K562 (cell line): ENCODE measurements around the gene CENPN. TPM values are rescaled to one million over a fixed set of nuclear protein-coding genes. Genes with fewer than 3 reads are reported as not detected.

Experiments
- ARID3B ChIP-seq: fragments of 250-450 bp; sonication (Bioruptor Pico); IDR thresholded peaks from 2 replicates; pipeline ENCODE4 v1.4.0; 2020; ENCODE audit warnings: borderline replicate concordance
- BRCA1 ChIP-seq, 2 experiments: fragments of 450-650 bp in 1 of 2; sonication (generic) in 1 of 2; formaldehyde crosslinking in 1 of 2; IDR thresholded peaks; 2 replicates each; pipeline versions ENCODE4 v1.5.0 to v1.6.1; 2017 to 2020; ENCODE audit warnings: mild to moderate bottlenecking in 1 of 2, missing genetic modification reagents in 1 of 2
- ELK3 ChIP-seq: fragments of 450-650 bp; formaldehyde crosslinking; IDR thresholded peaks from 2 replicates; pipeline ENCODE4 v1.4.0; 2020; ENCODE audit warnings: mild to moderate bottlenecking
- PHF8 ChIP-seq: fragments of 200-600 bp; sonication (generic); IDR thresholded peaks from 2 replicates; pipeline ENCODE4 v1.6.1; 2012; ENCODE audit warnings: mixed run types, mild to moderate bottlenecking, inconsistent platforms, low read length, moderate library complexity, borderline replicate concordance
- POLR2AphosphoS5 ChIP-seq: IDR thresholded peaks from 2 replicates; pipeline ENCODE4 v1.6.1; 2011; ENCODE audit warnings: mild to moderate bottlenecking, low read depth, low read length, moderate library complexity; ENCODE audit not compliant: control insufficient read depth, insufficient read depth
- YY1 ChIP-seq, 3 experiments: IDR thresholded peaks; 2 replicates each; pipeline ENCODE4 v1.6.1; 2011; ENCODE audit warnings: low read length in 2 of 3, mild to moderate bottlenecking in 2 of 3, moderate library complexity in 2 of 3, borderline replicate concordance in 1 of 3, control low read depth in 1 of 3, low read depth in 1 of 3; ENCODE audit not compliant: insufficient read depth in 3 of 3, insufficient replicate concordance in 2 of 3, control insufficient read depth in 1 of 3, insufficient read length in 1 of 3; ENCODE audit errors: extremely low read depth in 1 of 3
- ZBTB11 ChIP-seq, 3 experiments: fragments of 200-800 bp in 1 of 3; fragments of 250-450 bp in 1 of 3; fragments of 450-650 bp in 1 of 3; sonication (Bioruptor Pico) in 1 of 3; sonication (Bioruptor generic) in 1 of 3; formaldehyde crosslinking in 1 of 3; IDR thresholded peaks; 2 replicates each; pipeline versions ENCODE4 v1.6.1 to v1.8.0; 2016 to 2022; ENCODE audit warnings: mild to moderate bottlenecking in 2 of 3, missing genetic modification characterization in 2 of 3, missing compliant biosample characterization in 1 of 3, moderate library complexity in 1 of 3
- ZFPM2 ChIP-seq: fragments of 250-450 bp; sonication (Bioruptor Pico); IDR thresholded peaks from 2 replicates; pipeline ENCODE4 v1.5.1; 2022; ENCODE audit warnings: mild to moderate bottlenecking
- ZNF282 ChIP-seq: sonication (generic); formaldehyde crosslinking; IDR thresholded peaks from 2 replicates; pipeline ENCODE4 v1.8.1; 2023; ENCODE audit warnings: missing genetic modification reagents
- polyA plus RNA-seq, 8 experiments: library from polyadenylated mRNA; depleted of rRNA in 4 of 8; stranded (reverse) in 5 of 8; unstranded in 3 of 8; fragments of >200 nt; fragmentation: Nextera tagmentation in 2 of 8; fragmentation: Illumina TruSeq in 1 of 8; extraction: Ambion mirVana in 2 of 8; extraction: Trizol in 1 of 8; gene quantifications; 2 replicates each; pipeline versions ENCODE4 v1.2.1 to v1.2.3, GENCODE V29; 2011 to 2014; ENCODE audit warnings: inconsistent platforms in 1 of 8, missing spikeins in 1 of 8
- total RNA-seq, 7 experiments: library from RNA; depleted of rRNA in 6 of 7; stranded (reverse); fragments of >200 nt in 6 of 7; fragmentation: Illumina TruSeq in 2 of 7; extraction: Trizol in 2 of 7; gene quantifications; 2 replicates each; pipeline versions ENCODE4 v1.2.1 to v1.2.3, GENCODE V29; 2011 to 2021; ENCODE audit warnings: low replicate concordance in 1 of 7
- TF ChIP-seq, protein P1 (sequence below): fragments of 150-350 bp; IDR thresholded peaks from 2 replicates; pipeline ENCODE4 v1.6.1; 2014; ENCODE audit warnings: low read depth, mild to moderate bottlenecking, low read length, borderline replicate concordance
- TF ChIP-seq, protein P2 (sequence below): fragments of 250-450 bp; sonication (Bioruptor Pico); IDR thresholded peaks from 2 replicates; pipeline ENCODE4 v1.5.0; 2021; ENCODE audit warnings: mild to moderate bottlenecking, borderline replicate concordance

Gene CENPN
- total and polyA plus RNA-seq, 9 of the 15 experiments (the other 6 are each of a cell fraction or from before 2014, with no cell fraction given): 92.3 to 384 (median 140) TPM

- TF ChIP-seq ELK3 (CRISPR knock-in tag): no peak
- no peak for TF ChIP-seq ZNF282 (CRISPR knock-in tag)
- TF ChIP-seq ARID3B (CRISPR knock-in tag): no peak
- no peak for TF ChIP-seq ZFPM2 (CRISPR knock-in tag)
- TF ChIP-seq, protein P1, sequence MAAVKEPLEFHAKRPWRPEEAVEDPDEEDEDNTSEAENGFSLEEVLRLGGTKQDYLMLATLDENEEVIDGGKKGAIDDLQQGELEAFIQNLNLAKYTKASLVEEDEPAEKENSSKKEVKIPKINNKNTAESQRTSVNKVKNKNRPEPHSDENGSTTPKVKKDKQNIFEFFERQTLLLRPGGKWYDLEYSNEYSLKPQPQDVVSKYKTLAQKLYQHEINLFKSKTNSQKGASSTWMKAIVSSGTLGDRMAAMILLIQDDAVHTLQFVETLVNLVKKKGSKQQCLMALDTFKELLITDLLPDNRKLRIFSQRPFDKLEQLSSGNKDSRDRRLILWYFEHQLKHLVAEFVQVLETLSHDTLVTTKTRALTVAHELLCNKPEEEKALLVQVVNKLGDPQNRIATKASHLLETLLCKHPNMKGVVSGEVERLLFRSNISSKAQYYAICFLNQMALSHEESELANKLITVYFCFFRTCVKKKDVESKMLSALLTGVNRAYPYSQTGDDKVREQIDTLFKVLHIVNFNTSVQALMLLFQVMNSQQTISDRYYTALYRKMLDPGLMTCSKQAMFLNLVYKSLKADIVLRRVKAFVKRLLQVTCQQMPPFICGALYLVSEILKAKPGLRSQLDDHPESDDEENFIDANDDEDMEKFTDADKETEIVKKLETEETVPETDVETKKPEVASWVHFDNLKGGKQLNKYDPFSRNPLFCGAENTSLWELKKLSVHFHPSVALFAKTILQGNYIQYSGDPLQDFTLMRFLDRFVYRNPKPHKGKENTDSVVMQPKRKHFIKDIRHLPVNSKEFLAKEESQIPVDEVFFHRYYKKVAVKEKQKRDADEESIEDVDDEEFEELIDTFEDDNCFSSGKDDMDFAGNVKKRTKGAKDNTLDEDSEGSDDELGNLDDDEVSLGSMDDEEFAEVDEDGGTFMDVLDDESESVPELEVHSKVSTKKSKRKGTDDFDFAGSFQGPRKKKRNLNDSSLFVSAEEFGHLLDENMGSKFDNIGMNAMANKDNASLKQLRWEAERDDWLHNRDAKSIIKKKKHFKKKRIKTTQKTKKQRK: no peak
- TF ChIP-seq ZBTB11 (CRISPR knock-in tag; IDR thresholded peaks at IDR 0.05): peak; percentile 90 to 98 (median 97)
- TF ChIP-seq YY1 (IDR thresholded peaks at IDR 0.05; ENCODE audit: borderline replicate concordance in 1 of 3, control insufficient read depth in 1 of 3, extremely low read depth in 1 of 3, insufficient read depth in 3 of 3, insufficient read length in 1 of 3, insufficient replicate concordance in 2 of 3, low read depth in 1 of 3, low read length in 2 of 3): peak in 1 of 3 experiments; percentile 70
- TF ChIP-seq BRCA1 (IDR thresholded peaks at IDR 0.05): no peak
- TF ChIP-seq BRCA1 (CRISPR knock-in tag; IDR thresholded peaks at IDR 0.05): no peak
- TF ChIP-seq, protein P2, sequence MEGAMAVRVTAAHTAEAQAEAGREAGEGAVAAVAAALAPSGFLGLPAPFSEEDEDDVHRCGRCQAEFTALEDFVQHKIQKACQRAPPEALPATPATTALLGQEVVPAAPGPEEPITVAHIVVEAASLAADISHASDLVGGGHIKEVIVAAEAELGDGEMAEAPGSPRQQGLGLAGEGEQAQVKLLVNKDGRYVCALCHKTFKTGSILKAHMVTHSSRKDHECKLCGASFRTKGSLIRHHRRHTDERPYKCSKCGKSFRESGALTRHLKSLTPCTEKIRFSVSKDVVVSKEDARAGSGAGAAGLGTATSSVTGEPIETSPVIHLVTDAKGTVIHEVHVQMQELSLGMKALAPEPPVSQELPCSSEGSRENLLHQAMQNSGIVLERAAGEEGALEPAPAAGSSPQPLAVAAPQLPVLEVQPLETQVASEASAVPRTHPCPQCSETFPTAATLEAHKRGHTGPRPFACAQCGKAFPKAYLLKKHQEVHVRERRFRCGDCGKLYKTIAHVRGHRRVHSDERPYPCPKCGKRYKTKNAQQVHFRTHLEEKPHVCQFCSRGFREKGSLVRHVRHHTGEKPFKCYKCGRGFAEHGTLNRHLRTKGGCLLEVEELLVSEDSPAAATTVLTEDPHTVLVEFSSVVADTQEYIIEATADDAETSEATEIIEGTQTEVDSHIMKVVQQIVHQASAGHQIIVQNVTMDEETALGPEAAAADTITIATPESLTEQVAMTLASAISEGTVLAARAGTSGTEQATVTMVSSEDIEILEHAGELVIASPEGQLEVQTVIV (CRISPR knock-in tag): no peak
- TF ChIP-seq POLR2AphosphoS5: peak; percentile 79
- TF ChIP-seq PHF8: peak; percentile 96
Observed at GRCh38 chr16:81077076-81077940, 70.3 kb downstream of the CENPN start, which contains the start of gene C16orf46 (continued).
